Ectodermal cell (in vitro differentiated cells): Measurements from ENCODE around the gene NTM.

Experiments
- H3K27ac ChIP-seq: 2 replicates; pipeline ENCODE4 v1.7.0; 2013; ENCODE audit warnings: mild to moderate bottlenecking, low read depth, low read length; ENCODE audit not compliant: insufficient read depth, poor library complexity, severe bottlenecking
- H3K27me3 ChIP-seq: 2 replicates; pipeline ENCODE4 v1.7.0; 2013; ENCODE audit warnings: mild to moderate bottlenecking, low read length; ENCODE audit not compliant: insufficient read depth, control insufficient read depth, poor library complexity, severe bottlenecking
- H3K36me3 ChIP-seq: one replicate; pipeline ENCODE4 v1.7.0; 2013; ENCODE audit warnings: low read length; ENCODE audit not compliant: control insufficient read depth, insufficient read depth
- H3K4me1 ChIP-seq: one replicate; pipeline ENCODE4 v1.7.0; 2013; ENCODE audit warnings: low read length; ENCODE audit not compliant: control insufficient read depth, insufficient read depth
- H3K4me3 ChIP-seq: 2 replicates; pipeline ENCODE4 v1.7.0; 2013; ENCODE audit warnings: low read depth, low read length, control low read depth; ENCODE audit not compliant: insufficient read depth
- H3K9me3 ChIP-seq: 2 replicates; pipeline ENCODE4 v1.7.0; 2013; ENCODE audit warnings: mild to moderate bottlenecking, low read length, moderate library complexity; ENCODE audit not compliant: control insufficient read depth
- WGBS, 2 experiments: methylation state at CpG; one replicate each; pipeline ENCODE4 v1.1.7; 2013; ENCODE audit warnings: missing lambda C conversion rate in 2 of 2; 5-methylcytosine and 5-hydroxymethylcytosine counted together

The NTM gene

DNA sequence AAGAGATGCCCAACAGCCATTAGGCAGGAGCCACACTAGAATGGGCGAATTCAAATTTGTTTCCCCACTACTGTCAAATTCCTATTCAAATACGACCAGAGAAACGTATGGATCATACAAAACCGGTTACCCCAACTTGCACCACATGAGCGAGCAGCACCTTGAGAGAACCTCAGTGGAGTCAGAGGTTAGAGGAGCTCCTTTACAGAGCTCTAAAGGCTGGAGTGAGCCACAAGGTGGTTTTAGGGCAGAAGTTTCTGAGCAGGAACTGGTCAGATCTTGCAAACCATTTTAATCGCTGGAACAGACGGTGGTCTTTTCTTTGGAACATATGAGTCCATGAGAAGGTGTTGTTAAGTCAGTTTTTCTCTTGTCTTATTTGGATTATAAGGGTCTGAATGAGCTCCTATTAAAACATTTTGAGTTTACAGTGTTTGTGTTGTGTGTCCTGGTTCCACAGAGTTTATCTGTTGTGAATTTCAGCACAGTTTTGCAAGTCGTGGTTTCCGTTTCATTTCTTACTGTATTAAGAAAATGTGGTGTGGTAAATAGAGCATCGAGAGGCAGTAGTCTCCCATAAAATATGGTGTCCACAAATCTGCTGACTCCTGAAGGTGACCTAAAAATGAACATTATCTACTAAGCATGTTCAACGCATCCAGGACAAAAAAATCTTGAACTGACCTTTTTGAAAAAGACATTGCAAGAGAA is 471.7 kb downstream of the NTM start:
- Histone ChIP-seq H3K27ac (no peak overlapping the region), H3K27me3 (no peaks in the 10 kb centered on the region), H3K36me3 (no peaks in the 10 kb centered on the region), H3K4me3 (no peak overlapping the region), H3K4me1 (peaks cover 5% of the 10 kb centered on the region), H3K9me3 (no peaks in the 10 kb centered on the region)
- 93% methylated on average over 11 of the region's 11 CpGs for WGBS, 2 experiments

DNA sequence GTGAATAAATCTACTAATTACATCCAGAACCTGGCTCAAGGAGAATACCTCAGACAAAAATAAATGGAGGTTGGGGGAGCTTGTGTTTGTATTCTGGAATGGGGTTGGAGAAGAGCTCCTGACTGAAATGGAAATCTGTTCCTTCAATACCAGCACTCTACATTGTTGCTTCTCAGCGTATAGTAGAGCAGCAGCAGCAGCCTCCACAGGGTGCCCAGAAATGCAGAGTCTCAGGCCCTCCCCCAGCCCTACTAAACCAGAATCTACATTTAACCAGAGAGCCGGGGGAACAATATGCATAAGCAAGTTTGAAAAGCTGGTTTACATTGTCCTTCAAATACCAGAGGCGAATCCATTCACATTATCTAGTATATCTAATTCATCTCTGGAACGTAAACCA is 474.8 kb downstream of the NTM start:
- 28 to 30% methylated on average over 4 of the region's 4 CpGs for WGBS, 2 experiments
- H3K9me3 ChIP-seq = no peaks in the 10 kb centered on the region
- H3K36me3 ChIP-seq = no peaks in the 10 kb centered on the region
- H3K4me3 ChIP-seq = no peak overlapping the region
- peaks cover 5% of the 10 kb centered on the region for H3K4me1 ChIP-seq
- H3K27ac ChIP-seq = no peak overlapping the region
- H3K27me3 ChIP-seq = no peaks in the 10 kb centered on the region

DNA sequence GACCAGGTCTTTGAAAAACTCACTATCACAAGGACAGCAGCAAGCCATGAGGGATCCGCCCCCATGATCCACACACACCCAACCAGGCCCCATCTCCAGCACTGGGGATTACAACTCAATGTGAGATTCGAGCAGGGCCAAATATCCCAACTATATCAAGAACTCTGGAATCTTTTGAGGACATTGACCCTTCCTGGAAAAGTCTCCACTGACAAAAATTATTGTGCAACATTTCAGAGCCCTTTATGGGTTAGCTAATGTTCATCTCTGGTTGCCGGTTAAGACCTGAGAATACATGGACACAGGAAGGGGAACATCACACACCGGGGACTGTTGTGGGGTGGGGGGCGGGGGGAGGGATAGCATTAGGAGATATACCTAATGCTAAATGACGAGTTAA is 479.1 kb downstream of the NTM start:
- Histone ChIP-seq H3K27me3 (no peaks in the 10 kb centered on the region), H3K9me3 (no peaks in the 10 kb centered on the region), H3K4me3 (no peak overlapping the region), H3K4me1 (peaks cover 12% of the 10 kb centered on the region), H3K36me3 (no peaks in the 10 kb centered on the region), H3K27ac (no peak overlapping the region)
- 92% methylated on average over 3 to 4 of the region's 6 CpGs for WGBS, 2 experiments

DNA sequence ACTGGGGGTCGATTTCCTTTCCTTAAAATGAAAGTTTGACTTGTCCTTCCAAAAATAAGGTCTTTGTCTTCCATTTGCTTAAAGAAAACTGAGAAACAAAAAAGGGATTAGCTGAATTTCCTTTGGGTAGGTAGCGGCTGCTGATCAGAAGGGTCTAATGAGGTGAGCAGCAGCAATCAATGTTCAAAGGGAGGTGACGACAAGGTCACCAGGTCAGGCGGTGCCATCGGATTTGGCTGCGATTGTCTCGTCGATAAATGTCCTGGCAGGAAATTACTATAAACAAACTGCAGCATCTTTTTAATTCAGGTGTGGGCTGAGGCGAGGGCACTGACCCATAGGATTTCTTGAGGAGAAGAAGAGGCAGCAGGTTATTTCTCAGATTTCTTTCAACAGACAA is 480.1 kb downstream of the NTM start:
- 79 to 80% methylated on average over 9 of the region's 9 CpGs for WGBS, 2 experiments
- no peak overlapping the region for H3K4me3 ChIP-seq
- H3K4me1 ChIP-seq = peaks cover 7% of the 10 kb centered on the region
- no peak overlapping the region for H3K27ac ChIP-seq
- no peaks in the 10 kb centered on the region for H3K36me3 ChIP-seq
- no peaks in the 10 kb centered on the region for H3K9me3 ChIP-seq
- H3K27me3 ChIP-seq = no peaks in the 10 kb centered on the region

DNA sequence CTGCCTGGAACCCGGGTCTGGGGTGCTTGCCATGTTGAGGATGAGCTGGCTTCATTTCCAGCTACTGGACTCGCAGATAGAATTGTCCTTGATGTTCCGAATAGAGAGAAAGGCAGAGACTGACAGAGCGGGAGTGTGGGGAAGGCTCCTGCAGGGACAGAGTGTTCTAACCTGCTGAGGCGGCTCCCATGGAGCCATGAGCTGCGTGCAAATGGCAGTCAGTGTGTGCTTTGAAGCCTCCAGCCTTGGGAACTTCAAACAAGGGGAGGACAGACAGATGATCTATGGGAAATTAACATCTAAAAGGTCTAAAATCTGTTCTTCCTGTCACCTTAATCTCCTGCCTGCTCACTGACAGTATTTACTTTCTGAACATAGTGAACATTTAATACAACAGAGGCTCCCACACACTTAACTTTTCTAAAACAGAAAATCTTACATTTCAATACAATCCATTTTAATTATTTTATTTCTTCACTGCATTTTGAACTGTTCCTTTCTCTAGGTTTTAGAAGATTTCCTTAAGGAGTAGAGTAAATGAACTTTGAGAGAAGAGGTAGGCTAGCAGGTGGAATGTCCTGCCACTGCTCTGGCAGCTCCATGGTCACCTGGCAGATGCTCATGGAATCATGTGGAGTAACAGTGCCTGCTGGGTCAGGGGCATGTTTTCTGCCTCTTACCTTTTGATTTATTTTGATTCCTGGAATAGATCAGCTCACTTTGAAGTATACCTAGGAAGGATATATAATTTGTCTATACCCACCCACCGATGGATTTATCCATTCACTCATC is 481.7 kb downstream of the NTM start:
- H3K27ac ChIP-seq = no peak overlapping the region
- H3K36me3 ChIP-seq = no peaks in the 10 kb centered on the region
- H3K4me3 ChIP-seq = no peak overlapping the region
- peaks cover 7% of the 10 kb centered on the region for H3K4me1 ChIP-seq
- 29 to 36% methylated on average over 7 of the region's 7 CpGs for WGBS, 2 experiments
- no peaks in the 10 kb centered on the region for H3K9me3 ChIP-seq
- no peaks in the 10 kb centered on the region for H3K27me3 ChIP-seq

DNA sequence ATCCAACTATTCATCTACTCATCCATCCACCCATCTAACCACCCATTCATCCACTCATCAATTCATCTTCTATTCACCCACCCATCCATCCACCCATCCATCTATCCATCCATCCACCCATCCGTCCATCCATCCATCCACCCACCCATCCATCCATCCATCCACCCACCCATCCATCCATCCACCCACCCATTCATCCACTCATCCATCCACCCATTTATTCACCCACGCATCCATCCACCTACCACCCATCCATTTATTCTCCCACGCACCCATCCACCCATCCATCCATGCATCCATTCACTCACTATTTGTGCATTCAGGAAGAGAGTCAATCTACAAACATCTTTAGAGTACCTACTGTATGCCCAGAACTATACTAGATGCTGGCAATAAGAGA is 482.3 kb downstream of the NTM start:
- H3K27me3 ChIP-seq = no peaks in the 10 kb centered on the region
- H3K27ac ChIP-seq = no peak overlapping the region
- WGBS, 2 experiments = 91 to 94% methylated on average over 3 of the region's 3 CpGs
- peaks cover 7% of the 10 kb centered on the region for H3K4me1 ChIP-seq
- H3K9me3 ChIP-seq = no peaks in the 10 kb centered on the region
- no peaks in the 10 kb centered on the region for H3K36me3 ChIP-seq
- H3K4me3 ChIP-seq = no peak overlapping the region

DNA sequence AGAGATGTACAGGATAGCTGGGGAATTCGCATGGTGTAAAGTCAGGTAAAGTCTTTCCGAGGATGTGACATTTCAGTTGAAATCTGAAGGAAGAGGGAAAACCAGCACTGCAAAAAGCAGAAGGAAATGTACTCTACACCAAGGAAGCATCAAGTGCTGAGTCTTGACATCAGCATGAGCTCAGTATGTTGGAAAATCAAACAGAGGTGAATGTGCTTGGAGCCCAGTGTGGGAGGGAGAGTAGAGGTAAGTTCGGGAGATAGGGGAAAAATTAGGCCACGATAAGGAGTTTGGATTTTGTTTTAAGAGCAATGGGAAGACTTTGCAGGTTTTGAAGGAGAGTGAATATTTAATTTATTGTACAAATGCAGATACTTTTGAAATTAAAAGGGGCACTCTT is 484.0 kb downstream of the NTM start:
- 92 to 95% methylated on average over 4 of the region's 4 CpGs for WGBS, 2 experiments

DNA sequence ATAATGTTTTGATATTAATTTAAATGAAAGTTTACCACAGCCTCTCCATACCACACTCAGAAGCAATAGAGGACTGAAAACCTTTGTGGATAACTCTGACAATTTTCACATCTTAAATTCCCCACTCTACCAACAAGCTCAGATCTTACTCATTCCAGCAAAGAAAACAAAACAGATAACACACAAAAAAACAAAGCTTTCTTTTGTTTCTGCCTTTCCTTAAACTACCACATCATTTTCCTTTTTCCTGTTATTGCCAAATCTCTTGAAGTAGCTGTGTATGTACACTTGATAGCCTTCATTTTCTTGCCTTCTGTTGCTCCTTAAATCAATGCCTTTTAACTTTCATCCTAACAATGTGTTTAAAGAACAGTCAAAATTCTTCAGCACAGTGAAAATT is 484.9 kb downstream of the NTM start:
- peaks cover 7% of the 10 kb centered on the region for H3K4me1 ChIP-seq
- no peak overlapping the region for H3K4me3 ChIP-seq
- no peaks in the 10 kb centered on the region for H3K9me3 ChIP-seq
- H3K27ac ChIP-seq = no peak overlapping the region
- no peaks in the 10 kb centered on the region for H3K36me3 ChIP-seq
- H3K27me3 ChIP-seq = no peaks in the 10 kb centered on the region

More for the DNA sequence above, 484.0 kb downstream of the NTM start:
- H3K4me1 ChIP-seq = peaks cover 7% of the 10 kb centered on the region
- no peaks in the 10 kb centered on the region for H3K9me3 ChIP-seq
- H3K27ac ChIP-seq = no peak overlapping the region
- H3K36me3 ChIP-seq = no peaks in the 10 kb centered on the region
- H3K4me3 ChIP-seq = no peak overlapping the region
- no peaks in the 10 kb centered on the region for H3K27me3 ChIP-seq

DNA sequence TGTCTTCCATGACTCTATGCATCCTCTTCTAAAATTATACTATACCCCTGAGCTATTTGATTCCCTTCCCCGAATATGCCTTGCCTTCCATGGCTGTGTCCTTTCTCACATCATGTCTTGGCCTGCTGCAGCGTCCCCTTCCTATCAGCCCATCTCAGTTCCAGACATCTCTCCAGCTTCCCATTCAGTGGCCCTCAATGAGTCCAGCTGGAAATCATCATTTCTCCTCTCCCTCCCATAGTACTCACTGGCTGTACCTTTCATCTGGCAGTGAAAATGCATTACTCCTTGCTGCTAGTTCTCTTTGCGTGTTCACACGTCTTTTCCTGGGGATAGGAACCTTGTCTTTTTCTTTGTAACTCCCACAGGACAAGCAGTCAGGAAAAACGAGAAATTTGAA is 486.8 kb downstream of the NTM start:
- Histone ChIP-seq H3K4me3 (no peak overlapping the region), H3K9me3 (no peaks in the 10 kb centered on the region), H3K4me1 (peaks cover 1% of the 10 kb centered on the region), H3K27me3 (no peaks in the 10 kb centered on the region), H3K27ac (no peak overlapping the region), H3K36me3 (no peaks in the 10 kb centered on the region)
- 92 to 94% methylated on average over 5 of the region's 5 CpGs for WGBS, 2 experiments

DNA sequence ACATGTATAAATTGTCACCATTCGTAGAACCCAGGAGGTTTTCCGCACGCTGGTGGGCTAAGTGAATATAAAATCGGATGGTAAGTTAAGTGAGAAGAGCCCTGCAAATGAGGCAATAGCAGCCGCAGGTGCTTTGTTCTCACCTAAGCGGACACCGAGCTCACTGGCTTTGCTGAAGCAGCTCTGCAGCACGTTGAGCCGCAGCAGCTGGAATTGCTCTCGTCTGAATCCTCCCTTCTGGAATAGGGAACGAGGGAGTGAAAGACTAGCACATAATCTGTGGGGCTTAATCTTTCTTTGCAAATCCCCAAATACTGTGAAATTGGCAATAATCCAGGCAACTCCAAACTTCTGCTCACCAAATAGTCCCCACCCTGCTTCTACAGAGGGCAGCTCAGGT is 488.1 kb downstream of the NTM start:
- H3K27me3 ChIP-seq = no peaks in the 10 kb centered on the region
- no peaks in the 10 kb centered on the region for H3K4me1 ChIP-seq
- no peak overlapping the region for H3K4me3 ChIP-seq
- H3K9me3 ChIP-seq = no peaks in the 10 kb centered on the region
- no peak overlapping the region for H3K27ac ChIP-seq
- 83 to 88% methylated on average over 11 of the region's 11 CpGs for WGBS, 2 experiments
- no peaks in the 10 kb centered on the region for H3K36me3 ChIP-seq
